ENCODE results near the gene MAGEF1.
"Not testable (repeated sequence)": the region's sequence is repeated elsewhere in the genome, so short reads cannot be mapped to it uniquely, and the experiment has no call there.

Gene MAGEF1

DNA sequence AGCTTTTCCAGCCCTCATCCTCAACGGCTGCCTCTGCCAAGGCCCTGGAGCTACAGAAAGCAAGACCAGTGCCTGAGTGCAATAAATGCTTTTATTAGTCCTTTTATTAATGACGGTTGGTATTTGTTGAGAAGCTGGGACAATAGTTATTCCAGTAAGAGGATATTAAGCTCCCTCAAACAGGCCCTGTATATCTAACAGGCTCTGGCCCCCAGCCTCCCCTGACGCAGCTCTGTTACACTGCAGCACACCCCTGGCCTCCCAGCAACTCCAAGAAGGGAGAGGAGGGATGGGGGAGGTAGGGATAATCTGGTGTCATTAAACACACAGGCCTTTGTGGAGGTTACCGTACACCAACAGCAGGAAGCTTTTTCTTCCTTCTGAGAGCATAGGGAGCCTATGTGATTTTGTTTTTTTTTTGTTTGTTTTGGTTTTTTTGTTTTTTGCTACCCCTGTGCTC lies 30.8 kb upstream of the MAGEF1 start:
- DNase-seq, result no peak

DNA sequence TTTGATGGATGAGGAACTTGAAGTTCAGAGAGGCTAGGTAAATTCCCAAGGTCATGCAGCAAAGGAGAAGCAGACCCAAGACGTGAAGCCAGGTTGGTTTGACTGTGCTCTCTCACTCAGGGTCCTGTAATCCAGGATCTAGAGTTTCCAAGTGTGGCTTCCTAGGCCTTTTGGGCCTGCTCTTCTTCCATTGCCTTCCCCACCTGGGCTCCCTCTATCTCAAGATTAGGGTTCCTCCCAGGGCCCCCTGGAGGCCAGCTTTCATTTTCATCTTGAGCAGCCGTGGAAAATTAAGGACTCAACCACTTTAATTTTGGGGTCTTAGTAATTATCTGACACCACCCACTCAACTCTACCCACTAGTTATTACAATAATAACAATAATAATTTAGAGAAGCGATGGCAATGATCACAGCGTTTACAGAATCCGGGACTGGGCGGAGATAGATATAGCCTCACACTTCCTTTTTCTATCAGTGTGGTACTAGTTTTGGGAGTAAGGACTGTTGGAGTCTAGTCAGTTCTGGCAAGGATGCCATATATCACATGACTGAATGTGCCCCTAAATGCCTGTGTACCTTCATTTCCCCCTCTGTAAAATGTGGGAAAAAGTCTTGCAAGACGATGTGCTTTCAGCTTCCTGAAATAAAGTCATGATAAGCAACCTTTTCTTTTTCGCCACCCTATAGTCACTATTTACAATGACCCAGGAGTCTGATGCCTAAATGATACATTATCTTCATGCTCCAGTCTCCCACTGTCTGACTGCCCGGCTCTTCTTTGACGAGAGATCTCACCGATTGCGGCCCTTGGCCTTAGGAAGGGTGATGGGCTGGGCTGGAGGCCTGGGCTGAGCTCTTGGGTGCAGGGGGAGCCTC lies 30.2 kb upstream of the MAGEF1 start:
- DNase-seq, result no peak

DNA sequence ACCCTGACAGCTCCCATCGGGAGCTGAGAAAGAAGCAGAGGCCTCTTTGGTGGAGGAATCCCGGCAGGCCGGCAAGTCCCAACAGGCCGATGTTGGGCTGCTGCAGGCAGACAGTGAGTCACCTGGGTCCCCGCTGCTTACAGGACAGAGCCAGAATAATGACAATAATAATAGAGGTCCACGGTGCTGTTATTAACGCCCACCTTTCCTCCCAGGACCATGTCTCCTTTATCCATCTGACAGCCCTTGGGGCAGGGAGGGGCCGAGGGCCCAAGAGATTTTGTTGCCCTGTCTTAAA lies 29.3 kb upstream of the MAGEF1 start:
- DNase-seq, result no peak

DNA sequence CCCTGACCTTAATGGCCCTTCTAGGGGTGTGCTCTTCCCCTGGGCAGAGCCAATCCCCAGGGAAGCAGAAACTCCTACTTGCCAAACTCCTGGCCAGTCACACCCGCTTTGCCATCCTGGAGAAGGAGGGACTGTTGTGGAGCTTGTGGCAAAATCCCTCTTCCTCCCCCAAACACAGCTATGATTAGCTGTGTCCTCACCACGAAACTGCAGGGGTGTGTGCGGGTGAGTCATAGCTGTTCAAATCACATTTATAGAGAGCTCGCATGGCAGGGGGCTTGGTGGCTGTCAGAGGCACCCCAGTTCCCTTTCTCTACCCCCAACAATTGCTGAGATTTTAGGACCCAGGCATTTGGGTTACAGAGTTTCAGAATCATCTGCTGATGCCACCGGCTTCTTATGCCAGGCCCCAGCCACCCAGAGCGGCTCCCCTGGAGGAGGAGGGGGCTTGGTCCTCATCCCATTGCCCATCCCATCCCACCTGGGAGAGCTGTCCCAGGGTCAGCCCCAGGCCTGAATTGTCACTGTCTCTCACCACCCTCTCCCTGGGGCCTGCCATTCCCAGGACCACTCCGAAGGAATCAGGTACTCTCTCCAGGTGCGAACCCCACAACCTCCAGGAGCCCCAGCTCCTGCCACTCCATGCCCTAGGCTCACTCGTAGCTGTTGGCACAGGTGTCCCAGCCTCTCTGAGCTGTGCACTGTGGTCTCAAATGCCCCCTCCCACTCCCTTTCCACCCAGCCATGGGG lies 28.8 kb upstream of the MAGEF1 start:
- no peak for DNase-seq

- no peak for DNase-seq
Measured at GRCh38 chr3:184739594-184740505, 28.0 kb upstream of the MAGEF1 start.

DNA sequence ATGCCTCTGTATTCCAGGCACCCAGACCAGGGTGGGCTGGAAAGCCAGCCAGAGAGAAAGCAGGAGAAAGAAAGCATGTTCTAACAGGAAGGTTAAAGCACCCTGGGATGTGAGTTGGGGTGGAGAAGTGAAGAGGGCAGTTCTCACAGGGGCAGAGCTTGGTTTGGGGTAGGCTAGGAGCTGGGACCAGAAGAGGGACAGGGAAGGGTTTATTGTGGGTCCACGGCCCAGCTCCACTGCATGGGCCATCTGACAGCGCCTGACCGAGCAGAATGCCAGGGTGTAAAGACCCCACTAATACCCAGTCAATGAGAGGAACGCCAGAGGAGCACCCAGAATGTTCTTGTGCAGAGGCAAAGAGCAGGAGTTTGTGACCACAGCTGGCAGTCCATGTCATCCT lies 27.1 kb upstream of the MAGEF1 start:
- no peak for DNase-seq

GRCh38 chr3:184738506-184738890 lies 26.6 kb upstream of the MAGEF1 start:
- no peak for DNase-seq

GRCh38 chr3:184737641-184738505 lies 26.0 kb upstream of the MAGEF1 start:
- DNase-seq, result no peak

- DNase-seq, result no peak
Measured at GRCh38 chr3:184737063-184737462, 25.2 kb upstream of the MAGEF1 start.

DNA sequence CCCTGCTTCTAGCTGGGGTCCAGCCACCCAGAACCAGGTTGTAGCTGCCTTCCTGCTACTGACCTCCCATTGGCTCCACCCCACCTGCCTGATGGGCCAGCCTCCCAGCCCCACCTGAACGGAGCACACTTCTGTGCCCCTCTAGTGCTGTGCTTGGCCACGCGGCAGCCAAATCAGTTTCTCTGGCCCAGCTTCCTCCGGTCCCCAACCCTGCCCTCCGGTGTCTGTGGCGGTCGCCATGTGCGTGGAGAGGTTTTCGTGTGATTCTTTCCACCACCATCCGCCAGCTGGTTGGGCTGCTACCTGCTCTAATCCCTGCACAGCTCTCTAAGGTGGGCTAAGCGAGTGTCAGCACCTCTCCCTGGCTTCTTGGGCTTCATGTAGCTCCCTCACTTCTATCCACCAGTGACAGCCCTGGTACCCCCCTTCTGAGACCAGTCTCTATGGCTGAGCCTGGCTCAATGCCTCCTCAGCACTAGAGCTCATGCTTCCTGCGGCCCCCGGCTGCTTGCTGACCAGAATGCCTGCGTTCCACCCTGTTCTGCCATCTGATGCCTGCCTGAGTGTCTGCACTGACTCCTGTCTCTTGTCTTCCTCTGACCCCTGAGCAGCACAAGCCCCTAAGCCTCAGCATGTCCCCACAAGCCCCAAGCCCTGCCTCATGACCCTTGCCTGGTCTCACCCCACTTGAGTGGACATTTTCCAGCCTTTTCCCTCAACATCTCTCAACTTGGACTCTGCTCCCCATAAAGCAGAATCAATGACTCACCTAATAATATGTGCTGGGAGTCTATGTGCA lies 23.2 kb upstream of the MAGEF1 start:
- DNase-seq, result no peak

DNA sequence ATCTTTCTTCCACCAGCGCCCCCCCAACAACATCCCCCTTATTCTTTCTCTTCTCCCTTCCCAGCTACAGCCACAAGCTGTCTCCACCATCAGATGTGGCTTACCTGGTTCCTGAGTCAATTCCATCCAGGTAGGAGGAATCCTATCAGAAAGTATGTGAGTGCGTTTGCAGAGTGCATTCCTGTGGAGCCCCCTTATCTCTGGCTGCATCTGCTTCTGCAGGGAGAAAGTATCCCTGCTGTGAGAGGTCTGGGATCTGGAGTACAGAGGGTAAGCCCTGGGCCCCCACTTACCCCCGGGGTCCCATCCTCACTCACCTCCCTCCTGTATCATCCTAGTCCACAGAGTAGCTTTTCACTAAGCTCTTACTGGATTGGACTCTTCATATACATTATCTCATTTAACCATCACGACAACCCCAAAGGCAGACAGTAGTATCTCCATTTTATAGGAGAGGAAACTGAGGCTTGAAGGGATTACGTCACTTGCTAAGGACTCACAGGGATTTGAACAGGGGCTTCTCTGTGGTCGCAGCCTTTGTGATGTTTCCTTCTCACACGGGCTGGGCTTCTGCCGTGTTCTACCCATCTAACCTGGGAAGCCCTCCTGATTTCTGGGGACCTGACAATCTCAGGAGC lies 22.2 kb upstream of the MAGEF1 start:
- DNase-seq, result no peak

DNA sequence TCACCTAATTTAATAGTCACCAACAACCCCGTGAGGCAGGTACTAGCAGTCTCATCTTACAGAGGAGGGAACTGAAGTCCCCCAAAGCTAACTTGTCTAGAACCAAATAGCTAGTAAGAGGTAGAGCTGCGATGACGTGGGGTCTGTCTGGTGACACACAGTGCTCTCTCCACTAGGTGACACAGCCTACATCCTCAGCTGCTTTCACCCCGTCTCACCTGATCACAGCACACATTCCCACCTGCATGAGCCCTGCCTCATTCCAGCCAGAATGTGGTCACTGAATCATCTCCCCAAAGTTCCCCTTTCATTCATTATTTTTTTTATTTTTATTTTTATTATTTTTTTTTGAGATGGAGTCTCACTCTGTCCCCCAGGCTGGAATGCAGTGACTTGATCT lies 21.3 kb upstream of the MAGEF1 start:
- no peak for DNase-seq

DNA sequence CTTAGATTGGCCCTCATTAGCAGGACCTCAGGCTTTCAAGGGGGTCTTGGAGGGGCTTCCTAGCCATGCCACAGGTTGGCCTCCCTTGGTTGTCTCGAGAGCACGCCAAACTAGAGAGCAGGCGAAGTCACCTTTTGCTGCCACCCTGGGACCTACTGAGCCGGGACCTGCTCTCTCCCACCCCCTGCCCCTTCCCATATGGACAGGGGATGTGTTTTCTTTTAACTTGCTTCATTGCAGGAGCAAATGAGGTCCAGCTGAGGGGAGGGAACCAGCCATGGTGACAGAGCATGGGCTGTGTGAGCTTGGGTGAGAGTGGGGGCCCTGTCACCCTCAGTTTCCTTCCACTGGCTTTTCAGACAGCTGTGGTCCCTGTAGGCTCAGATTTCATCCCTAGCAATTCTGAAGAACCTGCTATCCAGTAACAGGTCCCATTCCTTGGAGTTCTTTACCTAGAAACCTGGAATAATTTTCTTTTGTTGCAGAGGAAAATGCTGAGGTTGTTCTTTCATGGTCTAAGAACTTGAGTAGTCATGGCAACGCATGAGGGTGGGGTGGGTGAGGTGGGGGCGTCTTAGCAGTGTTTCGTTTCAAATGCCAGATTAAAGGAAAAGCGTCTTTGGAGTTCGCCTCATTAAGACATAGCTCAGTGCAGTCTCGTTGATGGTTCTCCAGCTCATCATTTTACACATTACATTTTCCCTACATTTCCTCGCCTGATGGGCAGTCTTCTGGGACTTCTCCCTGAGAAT lies 20.1 kb upstream of the MAGEF1 start:
- no peak for DNase-seq

DNA sequence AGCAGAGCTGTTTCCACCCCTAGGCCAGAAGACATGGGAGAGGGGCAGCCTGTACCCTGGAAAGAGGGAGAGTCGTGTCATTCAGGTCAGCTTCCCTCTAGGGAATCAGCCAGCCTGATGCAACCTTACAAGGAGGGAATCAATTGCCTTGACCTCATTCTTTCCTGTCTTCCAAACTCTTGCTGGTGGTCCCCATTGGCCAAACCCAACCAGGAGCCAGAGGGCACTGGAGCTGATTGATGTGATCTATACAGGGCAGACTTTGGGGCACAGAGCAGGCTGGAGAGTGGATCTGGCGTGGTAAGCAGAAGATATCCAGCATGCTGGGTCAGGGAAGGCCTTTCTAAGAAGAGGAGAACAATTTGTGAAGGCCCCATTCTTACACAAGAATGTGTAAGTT lies 19.1 kb upstream of the MAGEF1 start:
- DNase-seq, result no peak

DNA sequence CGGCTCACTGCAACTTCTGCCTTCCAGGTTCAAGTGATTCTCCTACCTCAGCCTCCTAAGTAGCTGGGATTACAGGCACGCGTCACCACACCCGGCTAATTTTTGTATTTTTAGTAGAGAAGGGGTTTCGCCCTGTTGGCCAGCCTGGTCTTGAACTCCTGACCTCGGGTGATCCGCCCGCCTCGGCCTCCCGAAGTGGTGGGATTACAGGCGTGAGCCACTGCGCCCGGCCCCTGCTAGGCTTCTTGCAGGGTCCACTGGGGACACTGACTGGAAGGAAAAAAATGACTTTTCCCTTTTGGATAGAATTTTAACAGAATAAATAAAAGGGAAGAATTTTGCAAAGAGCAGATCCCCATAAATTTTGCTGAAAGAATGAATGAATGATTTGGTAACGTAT lies 17.3 kb upstream of the MAGEF1 start:
- DNase-seq, result not testable (repeated sequence)

- no peak for DNase-seq
Measured at GRCh38 chr3:184728010-184728527, 16.2 kb upstream of the MAGEF1 start.

GRCh38 chr3:184727357-184728009 lies 15.6 kb upstream of the MAGEF1 start:
- DNase-seq, result peak; percentile 67

GRCh38 chr3:184726497-184726896 lies 14.6 kb upstream of the MAGEF1 start:
- no peak for DNase-seq

DNA sequence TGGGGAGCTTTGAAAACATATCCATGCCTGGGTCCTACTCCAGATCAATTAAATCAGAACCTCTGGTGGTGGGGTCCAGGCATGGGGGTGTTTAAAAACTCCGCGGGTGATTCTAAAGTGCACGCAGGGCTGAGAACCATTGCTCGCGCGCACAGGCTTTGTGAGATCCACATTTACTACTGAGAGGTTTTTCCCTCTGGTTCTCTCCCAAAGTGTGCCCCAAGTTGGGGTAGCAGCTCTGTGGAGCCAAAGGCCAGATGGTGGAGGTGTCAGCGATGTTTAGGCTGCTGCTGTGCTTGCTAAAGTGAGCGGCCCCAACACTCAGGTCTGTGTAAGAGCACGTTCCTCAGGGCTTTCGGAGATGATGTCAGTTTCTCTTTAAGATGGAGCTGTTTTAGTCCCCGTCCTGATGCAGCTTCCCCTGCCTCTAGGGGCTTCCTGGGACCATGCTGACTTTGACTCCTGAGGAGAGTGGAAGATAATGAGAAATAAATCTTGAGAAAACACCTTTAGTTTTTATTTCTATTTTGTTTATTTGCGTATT lies 13.4 kb upstream of the MAGEF1 start:
- DNase-seq, result no peak
